ENCODE data around the gene NUTF2. TPM values are rescaled to one million over a fixed set of nuclear protein-coding genes. Genes with fewer than 3 reads are reported as not detected.

The NUTF2 gene
- 1,000 to 10,000 TPM in 1 of 12 donors, 100 to 1,000 TPM in 11; 111 to 1,287 (median 122) TPM for polyA plus RNA-seq (ENCODE audit: insufficient read length in 12 of 12)
- long read RNA-seq, donor 1, transcript NUTF2-206 (5 exons, 1,119 nt): minor isoform, 7 of 244 reads
- long read RNA-seq, donor 1, transcript NUTF2-204 (3 exons, 593 nt): minor isoform, 10 of 244 reads
- long read RNA-seq, donor 1, transcript NUTF2-201 (5 exons, 2,321 nt): minor isoform, 49 of 244 reads
- long read RNA-seq, donor 1, transcript NUTF2-208 (1 exons, 2,608 nt): major isoform, 159 of 244 reads
- long read RNA-seq, donor 1, partial matches to known transcripts: 11 of 244 reads
- long read RNA-seq, donor 1, other reads (novel, unspliced or antisense): 0 of 244 reads
- long read RNA-seq, donor 2, transcript NUTF2-201 (5 exons, 2,321 nt): minor isoform, 89 of 304 reads
- long read RNA-seq, donor 2, transcript NUTF2-204 (3 exons, 593 nt): minor isoform, 15 of 304 reads
- long read RNA-seq, donor 2, transcript NUTF2-208 (1 exons, 2,608 nt): major isoform, 176 of 304 reads
- long read RNA-seq, donor 2, partial matches to known transcripts: 14 of 304 reads
- long read RNA-seq, donor 2, other reads (novel, unspliced or antisense): 0 of 304 reads
- long read RNA-seq, donor 3, transcript NUTF2-201 (5 exons, 2,321 nt): minor isoform, 45 of 130 reads
- long read RNA-seq, donor 3, transcript NUTF2-208 (1 exons, 2,608 nt): major isoform, 59 of 130 reads
- long read RNA-seq, donor 3, transcript NUTF2-204 (3 exons, 593 nt): minor isoform, 6 of 130 reads
- long read RNA-seq, donor 3, transcript NUTF2-206 (5 exons, 1,119 nt): minor isoform, 5 of 130 reads
- long read RNA-seq, donor 3, partial matches to known transcripts: 10 of 130 reads
- long read RNA-seq, donor 3, other reads (novel, unspliced or antisense): 0 of 130 reads
- long read RNA-seq, donor 4, transcript NUTF2-208 (1 exons, 2,608 nt): major isoform, 59 of 103 reads
- long read RNA-seq, donor 4, transcript NUTF2-201 (5 exons, 2,321 nt): minor isoform, 36 of 103 reads
- long read RNA-seq, donor 4, partial matches to known transcripts: 5 of 103 reads
- long read RNA-seq, donor 4, other reads (novel, unspliced or antisense): 0 of 103 reads
- long read RNA-seq, donor 5, transcript NUTF2-201 (5 exons, 2,321 nt): minor isoform, 99 of 371 reads
- long read RNA-seq, donor 5, transcript NUTF2-206 (5 exons, 1,119 nt): minor isoform, 7 of 371 reads
- long read RNA-seq, donor 5, transcript NUTF2-204 (3 exons, 593 nt): minor isoform, 7 of 371 reads
- long read RNA-seq, donor 5, transcript NUTF2-208 (1 exons, 2,608 nt): major isoform, 244 of 371 reads
- long read RNA-seq, donor 5, partial matches to known transcripts: 10 of 371 reads
- long read RNA-seq, donor 5, other reads (novel, unspliced or antisense): 0 of 371 reads
- long read RNA-seq, donor 6, transcript NUTF2-208 (1 exons, 2,608 nt): major isoform, 76 of 144 reads
- long read RNA-seq, donor 6, transcript NUTF2-204 (3 exons, 593 nt): minor isoform, 8 of 144 reads
- long read RNA-seq, donor 6, transcript NUTF2-201 (5 exons, 2,321 nt): minor isoform, 42 of 144 reads
- long read RNA-seq, donor 6, transcript NUTF2-206 (5 exons, 1,119 nt): minor isoform, 8 of 144 reads
- long read RNA-seq, donor 6, partial matches to known transcripts: 8 of 144 reads
- long read RNA-seq, donor 6, other reads (novel, unspliced or antisense): 0 of 144 reads
- long read RNA-seq, donor 7, transcript NUTF2-204 (3 exons, 593 nt): minor isoform, 6 of 133 reads
- long read RNA-seq, donor 7, transcript NUTF2-201 (5 exons, 2,321 nt): minor isoform, 50 of 133 reads
- long read RNA-seq, donor 7, transcript NUTF2-207 (3 exons, 400 nt): minor isoform, 5 of 133 reads
- long read RNA-seq, donor 7, transcript NUTF2-208 (1 exons, 2,608 nt): major isoform, 61 of 133 reads
- long read RNA-seq, donor 7, partial matches to known transcripts: 5 of 133 reads
- long read RNA-seq, donor 7, other reads (novel, unspliced or antisense): 0 of 133 reads
- long read RNA-seq, donor 8, transcript NUTF2-206 (5 exons, 1,119 nt): minor isoform, 15 of 348 reads
- long read RNA-seq, donor 8, transcript NUTF2-208 (1 exons, 2,608 nt): major isoform, 214 of 348 reads
- long read RNA-seq, donor 8, transcript NUTF2-201 (5 exons, 2,321 nt): minor isoform, 101 of 348 reads
- long read RNA-seq, donor 8, transcript NUTF2-204 (3 exons, 593 nt): minor isoform, 5 of 348 reads
- long read RNA-seq, donor 8, partial matches to known transcripts: 11 of 348 reads
- long read RNA-seq, donor 8, other reads (novel, unspliced or antisense): 0 of 348 reads
- long read RNA-seq, donor 9, transcript NUTF2-208 (1 exons, 2,608 nt): major isoform, 85 of 139 reads
- long read RNA-seq, donor 9, transcript NUTF2-206 (5 exons, 1,119 nt): minor isoform, 5 of 139 reads
- long read RNA-seq, donor 9, transcript NUTF2-201 (5 exons, 2,321 nt): minor isoform, 42 of 139 reads
- long read RNA-seq, donor 9, partial matches to known transcripts: 0 of 139 reads
- long read RNA-seq, donor 9, other reads (novel, unspliced or antisense): 0 of 139 reads
- long read RNA-seq, donor 10, transcript NUTF2-204 (3 exons, 593 nt): minor isoform, 8 of 225 reads
- long read RNA-seq, donor 10, transcript NUTF2-206 (5 exons, 1,119 nt): minor isoform, 14 of 225 reads
- long read RNA-seq, donor 10, transcript NUTF2-201 (5 exons, 2,321 nt): minor isoform, 72 of 225 reads
- long read RNA-seq, donor 10, transcript NUTF2-208 (1 exons, 2,608 nt): major isoform, 118 of 225 reads
- long read RNA-seq, donor 10, partial matches to known transcripts: 12 of 225 reads
- long read RNA-seq, donor 10, other reads (novel, unspliced or antisense): 0 of 225 reads
- long read RNA-seq, donor 11, transcript NUTF2-201 (5 exons, 2,321 nt): minor isoform, 101 of 320 reads
- long read RNA-seq, donor 11, transcript NUTF2-206 (5 exons, 1,119 nt): minor isoform, 5 of 320 reads
- long read RNA-seq, donor 11, transcript NUTF2-204 (3 exons, 593 nt): minor isoform, 13 of 320 reads
- long read RNA-seq, donor 11, transcript NUTF2-208 (1 exons, 2,608 nt): major isoform, 165 of 320 reads
- long read RNA-seq, donor 11, partial matches to known transcripts: 21 of 320 reads
- long read RNA-seq, donor 11, other reads (novel, unspliced or antisense): 8 of 320 reads

DNA sequence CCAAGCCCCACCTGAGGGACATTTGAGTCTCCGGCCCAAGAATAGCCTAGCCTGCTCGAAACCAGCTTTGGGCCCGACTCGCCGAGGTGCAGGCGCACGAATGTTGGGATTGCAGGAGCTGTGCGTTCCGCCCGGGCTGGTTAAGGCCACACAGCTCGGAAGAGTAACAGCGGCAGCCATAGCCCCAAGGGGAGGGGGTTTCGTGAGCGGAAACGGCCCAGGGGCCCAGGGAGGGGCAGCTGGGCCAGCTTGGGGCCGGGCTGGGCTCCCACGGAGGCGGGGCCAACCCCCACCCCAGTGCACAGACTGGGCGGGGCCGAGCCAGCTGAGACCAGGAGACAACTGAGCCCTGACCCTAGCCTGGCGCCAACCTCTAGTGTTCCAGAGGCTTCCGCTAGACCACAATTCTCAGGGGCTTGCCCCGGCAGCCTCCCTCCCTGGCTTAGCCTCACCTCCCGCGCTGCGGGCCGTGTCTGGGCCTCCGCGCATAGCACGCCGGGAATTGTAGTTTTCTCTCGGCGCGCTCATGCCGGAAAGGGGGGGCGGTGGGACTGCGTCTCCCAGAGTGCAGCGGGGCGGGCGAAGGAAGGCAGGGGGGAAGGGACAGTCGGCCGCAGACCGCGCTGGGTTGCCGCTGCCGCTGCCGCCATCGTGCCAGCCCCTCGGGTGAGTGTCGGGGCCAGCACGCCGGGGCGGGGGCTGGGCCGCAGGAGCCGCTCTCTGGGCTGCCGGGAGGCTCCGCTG is at the start of gene NUTF2:
TSS of gene NUTF2 (plus strand) at position 614 of the 744 bp plus-strand sequence. CDS start 18,198 bp downstream, outside the sequence.
- peak; percentile 97 for DNase-seq

DNA sequence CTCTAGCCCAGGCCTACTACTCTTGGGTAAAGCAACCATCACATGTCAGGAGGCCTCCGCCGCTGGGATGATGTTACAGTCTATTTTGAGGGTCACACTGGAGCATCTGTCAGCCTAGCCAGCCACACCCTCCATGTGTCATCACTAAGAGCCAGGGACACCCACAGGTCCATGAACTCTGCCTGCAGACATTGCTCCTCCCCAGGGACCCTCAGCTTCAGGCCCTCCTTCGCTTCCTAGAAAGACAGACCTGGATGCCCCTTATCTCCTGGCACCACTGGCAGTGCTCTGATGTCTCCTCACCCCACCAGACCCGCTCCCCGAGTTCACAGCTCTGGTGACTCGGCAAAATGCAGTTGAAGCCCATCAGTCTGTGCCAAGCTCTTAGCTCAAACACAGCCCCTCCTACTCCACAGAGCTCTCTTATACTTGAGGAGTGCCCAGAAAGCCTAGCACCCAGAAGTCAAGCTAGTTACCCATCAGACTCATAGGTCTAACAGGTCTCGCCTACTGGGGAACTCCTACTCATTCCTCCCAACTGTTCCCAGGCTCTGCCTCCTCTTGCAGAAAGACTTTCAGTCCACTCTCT is 46.3 kb upstream of the NUTF2 start:
- DNase-seq: peak; percentile 15

DNA sequence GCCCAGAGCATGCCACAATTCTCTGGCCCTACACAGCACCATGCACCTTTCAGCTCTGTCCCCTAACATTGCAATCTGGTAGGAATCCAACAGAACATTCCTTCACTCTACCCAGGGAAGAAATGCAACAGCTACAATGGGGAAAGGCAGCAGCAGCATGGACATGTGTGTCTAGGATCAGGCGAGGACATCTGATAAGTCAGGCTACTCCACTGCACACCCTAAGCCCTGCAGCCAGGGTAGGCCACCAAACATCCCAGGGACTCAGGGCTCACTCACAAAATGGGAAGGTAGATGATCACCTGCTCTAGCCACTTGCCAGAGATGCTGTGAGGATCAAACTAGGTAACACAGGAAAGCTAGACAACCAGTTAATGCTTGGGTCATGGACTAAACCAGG is 45.5 kb upstream of the NUTF2 start:
- DNase-seq: no peak

DNA sequence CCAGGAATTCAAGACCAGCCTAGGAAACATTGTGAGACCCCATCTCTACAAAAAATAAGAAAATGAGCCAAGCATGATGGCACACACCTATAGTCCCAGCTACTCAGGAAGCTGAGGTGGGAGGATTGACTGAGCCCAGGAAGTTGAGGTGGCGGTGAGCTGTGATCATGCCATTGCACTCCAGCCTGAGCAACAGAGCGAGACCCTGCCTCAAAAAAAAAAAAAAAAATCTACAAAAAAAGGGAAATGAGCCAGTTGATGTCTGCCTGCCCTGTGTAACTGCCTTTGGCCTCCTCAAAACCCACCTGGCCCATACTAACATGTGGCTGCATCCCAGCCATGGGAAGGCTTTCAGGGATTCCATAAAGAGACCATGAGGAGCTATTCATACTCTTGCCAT is 44.9 kb upstream of the NUTF2 start:
- no peak for DNase-seq

DNA sequence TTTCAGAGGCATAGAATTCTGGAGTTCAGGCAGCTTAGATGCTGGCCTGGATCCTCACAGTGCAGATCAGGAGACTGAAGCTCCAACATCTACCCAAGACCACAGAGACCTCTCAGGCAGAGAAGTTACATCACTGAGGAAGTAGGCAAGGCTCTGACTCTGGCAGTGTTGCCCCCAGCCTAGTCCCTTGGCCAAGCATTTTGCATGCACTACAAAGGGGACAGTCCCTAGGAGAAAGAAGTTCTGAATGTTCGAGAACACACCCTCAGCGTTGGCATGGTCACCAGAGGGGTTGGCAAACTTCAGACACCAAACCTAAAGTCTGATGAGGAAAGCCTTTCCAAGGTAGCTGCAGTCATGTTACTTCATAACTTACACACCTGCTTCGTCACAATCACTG is 42.8 kb upstream of the NUTF2 start:
- DNase-seq: no peak

DNA sequence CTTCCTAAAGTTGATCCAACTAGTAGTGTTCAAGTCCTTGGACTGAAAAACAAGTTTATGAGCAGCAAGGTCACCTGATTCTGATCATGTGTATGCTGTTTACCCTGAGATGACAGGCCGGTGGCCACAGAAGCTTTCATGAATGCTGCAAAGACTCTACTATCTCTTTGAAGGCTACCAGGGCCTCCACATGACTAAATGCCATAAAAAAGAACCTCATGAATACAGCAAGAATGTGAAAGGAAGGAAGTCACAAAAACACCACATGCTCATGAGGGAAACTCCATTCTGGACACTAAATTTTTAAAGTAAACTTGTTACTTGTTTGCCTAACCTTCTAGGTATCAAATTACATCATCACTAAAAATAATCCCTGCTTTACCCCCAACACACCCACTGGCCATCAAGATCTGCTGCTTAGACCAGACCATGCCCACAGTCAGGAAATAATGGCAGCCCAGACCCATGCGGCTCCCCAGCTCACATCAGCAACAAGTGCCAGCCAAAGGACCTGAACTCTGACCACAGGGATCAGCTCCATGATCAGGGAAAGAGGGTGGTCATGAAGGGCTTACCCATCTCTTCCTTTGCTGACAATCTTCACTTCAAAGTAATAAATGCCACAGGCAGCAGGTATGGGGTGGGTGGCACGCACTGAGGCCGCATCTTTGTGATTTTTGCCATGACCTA is 41.7 kb upstream of the NUTF2 start:
- DNase-seq: no peak

DNA sequence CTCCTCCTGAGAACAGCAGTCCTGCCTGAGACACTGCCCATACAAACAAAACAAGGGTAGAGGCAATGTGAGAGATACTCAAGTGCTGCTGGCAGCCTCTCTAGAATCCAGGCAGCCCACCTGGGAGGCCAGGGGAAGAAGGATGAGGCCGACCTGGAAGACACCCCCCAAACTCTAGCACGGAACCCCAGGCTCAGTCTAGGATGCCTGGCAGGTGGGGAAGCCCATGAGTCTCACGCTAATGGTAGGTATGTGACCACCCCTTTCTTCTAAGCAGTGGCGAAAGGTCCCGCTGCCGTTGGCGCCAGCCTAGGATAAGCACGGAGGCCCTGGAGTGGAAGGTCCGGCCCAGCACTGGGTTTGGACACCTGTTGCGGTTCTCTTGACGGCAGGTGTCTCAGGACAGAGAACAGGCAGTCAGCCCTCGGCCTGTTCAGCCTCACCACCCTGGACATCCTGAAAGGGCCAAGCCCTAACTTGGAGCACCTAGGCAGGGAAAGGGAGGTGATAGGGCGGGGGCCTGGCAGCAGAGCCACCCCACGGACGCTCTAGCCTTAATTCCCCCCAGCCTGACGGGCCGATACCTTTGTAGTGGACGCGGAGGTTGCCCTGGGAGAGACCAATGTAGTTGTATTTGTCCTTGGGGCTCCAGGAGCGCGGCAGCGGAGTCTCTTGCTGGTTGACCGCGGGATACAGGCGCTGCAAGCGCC is 40.9 kb upstream of the NUTF2 start:
- DNase-seq: no peak

DNA sequence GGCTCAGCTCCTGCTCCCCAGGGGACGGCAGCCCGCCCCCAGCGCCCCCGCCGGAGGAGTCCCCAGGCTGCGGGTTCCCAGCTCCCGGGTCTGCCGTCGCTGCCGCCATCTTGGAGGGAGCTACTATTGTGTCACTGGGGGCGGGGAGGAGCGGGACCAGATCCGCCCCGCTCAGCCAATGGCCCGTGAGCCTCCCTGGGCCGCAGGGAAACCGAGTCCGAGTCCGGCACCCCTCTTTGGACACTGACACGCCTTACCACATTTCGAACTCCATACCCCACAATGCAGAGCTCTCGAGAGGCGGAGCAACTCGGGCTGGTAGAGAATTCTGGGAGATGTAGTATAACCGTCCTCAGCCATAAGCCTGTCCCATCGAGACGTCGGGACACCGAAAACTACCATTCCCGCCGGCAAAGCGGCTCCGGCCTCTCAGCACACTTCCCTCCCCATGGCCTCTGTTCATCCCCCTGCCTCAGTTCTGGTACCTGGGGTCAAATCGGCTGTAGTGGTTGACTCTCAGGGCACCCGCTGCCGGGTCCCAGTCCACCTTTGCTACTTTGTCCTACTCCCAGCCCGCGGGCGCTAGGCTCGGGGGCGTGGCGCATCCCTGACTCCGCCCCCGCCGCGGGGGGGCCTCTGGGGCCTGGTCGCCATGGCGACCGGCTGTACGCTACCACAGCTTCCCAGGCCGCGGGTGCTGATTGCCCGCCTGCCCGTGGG is 40.1 kb upstream of the NUTF2 start, which contains the start of the genes RANBP10 and TSNAXIP1:
TSS of gene RANBP10 (minus strand) at position 133 of the 720 bp plus-strand sequence. CDS start at position 109, 24 bp downstream.
TSS of gene TSNAXIP1 (plus strand) at position 462 of the 720 bp plus-strand sequence. CDS start 261 bp downstream, outside the sequence.
- peak; percentile 98 for DNase-seq

DNA sequence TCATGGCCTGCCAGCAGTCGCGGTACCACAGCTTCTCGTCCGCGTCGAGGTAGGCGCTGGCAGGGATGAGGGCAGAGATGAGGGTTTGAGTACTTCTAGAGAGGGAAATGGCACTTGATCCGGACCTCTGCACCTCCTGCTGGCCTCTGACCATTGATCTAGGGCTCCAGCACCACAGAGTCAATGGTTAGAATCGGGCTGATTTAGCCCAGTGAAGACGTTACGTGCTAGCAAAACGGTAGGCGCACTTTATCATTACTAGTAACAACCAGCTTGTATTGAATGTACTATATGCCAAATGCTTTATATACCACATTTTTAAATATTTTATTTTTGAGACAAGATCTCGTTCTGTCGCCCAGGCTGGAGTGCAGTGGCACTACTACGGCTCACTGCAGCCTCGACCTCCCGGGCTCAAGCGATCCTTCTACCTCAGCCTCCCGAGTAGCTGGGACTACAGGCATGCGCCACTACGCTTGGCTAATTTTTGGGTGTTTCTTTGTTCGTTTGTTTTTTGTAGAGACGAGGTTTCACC is 39.5 kb upstream of the NUTF2 start:
- DNase-seq: no peak

DNA sequence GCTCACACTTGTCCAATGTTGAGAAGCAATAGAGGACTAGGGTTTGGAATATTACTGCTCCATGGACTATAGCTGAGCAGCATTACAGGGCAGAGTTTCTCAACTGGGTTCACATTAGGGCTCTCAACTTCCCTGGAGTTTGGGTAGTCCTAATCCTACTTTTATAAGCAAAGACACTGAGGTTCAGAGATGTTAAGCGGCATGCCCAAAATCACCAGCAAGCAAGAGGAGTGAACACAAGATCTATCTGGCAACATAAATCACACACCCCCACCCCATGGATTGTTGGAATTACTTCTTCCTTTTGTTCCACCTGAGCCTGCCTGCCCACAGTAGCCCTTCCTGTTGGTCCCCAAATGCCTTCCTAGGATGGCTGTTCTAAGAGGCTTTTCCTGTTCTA is 34.8 kb upstream of the NUTF2 start:
- DNase-seq: no peak

DNA sequence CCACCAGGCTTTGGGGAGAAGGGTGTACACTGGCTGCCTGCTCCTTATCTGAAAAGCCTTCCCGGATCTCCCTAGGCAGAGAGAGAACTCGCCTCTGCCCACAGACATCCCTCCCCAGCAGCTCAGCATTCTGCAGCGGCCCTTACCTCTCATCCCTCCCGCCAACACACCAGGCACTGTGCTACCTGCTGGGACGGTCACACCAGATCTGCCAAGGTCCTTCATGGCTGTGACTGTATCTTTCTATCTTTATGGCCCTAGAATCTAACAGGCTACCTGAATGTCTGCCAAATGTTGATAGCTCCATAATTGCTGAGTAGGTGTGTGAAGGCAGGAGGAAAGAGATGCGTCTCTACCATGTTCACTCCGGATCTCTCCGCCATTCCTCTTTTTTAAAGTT is 32.2 kb upstream of the NUTF2 start:
- DNase-seq: no peak

DNA sequence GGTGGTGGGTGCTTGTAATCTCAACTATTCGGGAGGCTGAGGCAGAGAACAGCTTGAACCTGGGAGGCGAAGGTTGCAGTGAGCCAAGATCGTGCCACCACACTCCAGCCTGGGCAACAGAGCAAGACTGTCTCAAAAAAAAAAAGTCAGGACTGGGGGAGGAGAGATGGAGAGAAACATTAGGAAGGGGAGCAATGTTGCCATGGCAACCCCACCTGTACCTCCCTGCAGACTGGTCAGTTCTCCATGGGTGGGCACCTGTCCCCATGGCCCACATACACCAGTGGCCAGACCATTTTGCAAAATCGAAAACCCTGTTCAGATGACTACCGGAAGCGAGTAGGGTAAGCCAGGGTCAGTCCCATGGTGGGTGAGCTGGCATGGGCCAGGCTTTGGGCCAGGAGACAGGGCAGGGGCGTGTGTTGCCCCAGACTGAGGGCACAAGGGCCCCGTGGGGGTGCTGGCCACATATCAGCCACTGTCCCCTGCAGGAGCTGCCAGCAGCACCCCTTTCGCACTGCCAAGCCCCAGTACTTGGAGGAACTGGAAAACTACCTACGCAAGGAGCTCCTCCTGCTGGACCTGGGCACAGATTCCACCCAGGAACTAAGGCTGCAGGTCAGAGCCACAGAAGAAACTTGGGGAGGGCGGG is 26.0 kb upstream of the NUTF2 start:
- DNase-seq: no peak

DNA sequence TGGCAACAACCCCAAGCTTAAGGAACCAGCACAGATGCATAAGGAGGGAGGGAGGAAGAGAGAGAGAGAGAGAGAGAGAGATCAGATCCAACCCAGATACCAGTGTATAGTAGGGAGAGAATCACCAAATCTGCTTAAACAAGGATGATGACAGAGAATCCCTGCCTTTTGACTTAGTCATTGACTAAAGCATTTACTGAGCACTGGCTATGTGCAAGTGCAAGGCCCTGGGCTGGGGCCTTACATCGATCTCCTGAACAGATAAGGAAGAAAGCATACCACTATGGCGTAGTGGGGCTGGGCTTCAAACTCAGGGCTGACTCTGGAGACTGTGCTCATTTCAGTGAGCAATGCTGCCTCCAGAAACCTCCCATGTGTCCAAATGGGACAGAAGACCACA is 24.2 kb upstream of the NUTF2 start:
- no peak for DNase-seq
